RPMI8226 (cell line): ENCODE data around the gene OR8D2.

ENCODE experiments used
- DNase-seq: peaks from one replicate; pipeline ENCODE4 v3.0.0-alpha.2; 2015

Gene OR8D2, protein sequence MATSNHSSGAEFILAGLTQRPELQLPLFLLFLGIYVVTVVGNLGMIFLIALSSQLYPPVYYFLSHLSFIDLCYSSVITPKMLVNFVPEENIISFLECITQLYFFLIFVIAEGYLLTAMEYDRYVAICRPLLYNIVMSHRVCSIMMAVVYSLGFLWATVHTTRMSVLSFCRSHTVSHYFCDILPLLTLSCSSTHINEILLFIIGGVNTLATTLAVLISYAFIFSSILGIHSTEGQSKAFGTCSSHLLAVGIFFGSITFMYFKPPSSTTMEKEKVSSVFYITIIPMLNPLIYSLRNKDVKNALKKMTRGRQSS

DNA sequence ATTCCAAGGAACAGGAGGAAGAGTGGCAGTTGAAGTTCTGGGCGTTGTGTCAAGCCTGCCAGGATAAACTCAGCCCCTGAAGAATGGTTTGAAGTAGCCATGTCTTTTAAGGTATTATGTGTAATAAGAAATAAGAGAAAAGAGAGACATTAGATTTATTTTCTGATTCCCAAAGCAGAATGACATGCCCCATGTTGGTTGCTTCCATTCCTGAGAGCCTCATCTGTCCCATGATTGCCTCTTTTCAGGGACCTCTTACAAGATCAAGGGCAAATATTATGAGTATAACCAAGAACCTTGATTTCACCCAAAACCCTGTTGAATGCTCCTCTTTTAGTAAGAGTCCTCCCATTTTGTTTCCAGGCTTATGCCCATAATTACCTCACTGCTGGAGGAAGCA lies at the start of gene OR8D2:
TSS of gene OR8D2 (minus strand) at position 101 of the 400 bp plus-strand sequence. CDS start at position 101, 0 bp downstream.
- no peak for DNase-seq

DNA sequence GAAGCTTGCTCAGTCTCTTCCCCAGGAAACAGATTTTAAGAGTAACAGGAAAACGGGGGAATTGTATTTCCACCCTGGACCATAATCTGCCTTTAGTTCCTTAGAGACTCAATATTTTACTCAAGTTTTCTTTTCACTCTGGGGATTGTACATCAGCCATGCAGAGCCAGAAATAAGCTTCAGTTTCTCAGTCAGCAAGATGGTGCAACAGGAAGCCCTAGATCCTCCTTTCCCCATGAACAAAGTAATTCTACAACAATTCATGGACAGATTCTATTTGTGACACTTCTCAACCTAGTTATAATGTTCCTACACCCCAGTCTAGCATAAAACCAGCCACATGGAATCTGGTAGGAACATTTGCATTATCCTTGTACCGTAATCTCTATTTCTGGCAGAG lies 39.6 kb upstream of the OR8D2 start:
- DNase-seq, result no peak

DNA sequence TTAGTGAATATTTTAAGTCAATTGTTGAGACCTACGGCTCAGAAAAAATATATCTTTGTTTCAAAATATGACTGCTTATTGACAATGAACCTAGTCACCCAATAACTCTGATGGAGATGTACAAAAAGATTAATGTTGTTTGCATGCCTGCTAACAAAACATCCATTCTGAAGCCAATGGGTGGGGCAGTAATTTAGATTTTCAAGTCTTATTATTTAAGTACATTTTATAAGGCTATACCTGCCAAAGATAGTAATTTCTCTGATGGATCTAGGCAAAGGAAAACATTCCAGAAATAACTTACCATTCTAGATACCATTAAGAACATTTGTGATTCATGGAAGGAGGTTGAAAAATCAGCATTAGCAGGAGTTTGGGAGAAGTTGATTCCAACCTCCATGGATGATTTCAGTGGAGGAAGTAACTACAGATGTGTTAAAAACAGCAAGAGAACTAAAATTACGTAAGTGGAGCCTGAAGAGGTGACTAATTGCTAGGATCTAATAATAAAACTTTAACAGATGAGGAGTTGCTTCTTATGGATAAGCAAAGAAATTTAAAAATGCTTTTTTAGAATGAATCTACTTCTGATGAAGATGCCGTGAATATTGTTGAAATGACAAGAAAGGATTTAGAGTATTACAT lies 26.4 kb upstream of the OR8D2 start:
- no peak for DNase-seq

DNA sequence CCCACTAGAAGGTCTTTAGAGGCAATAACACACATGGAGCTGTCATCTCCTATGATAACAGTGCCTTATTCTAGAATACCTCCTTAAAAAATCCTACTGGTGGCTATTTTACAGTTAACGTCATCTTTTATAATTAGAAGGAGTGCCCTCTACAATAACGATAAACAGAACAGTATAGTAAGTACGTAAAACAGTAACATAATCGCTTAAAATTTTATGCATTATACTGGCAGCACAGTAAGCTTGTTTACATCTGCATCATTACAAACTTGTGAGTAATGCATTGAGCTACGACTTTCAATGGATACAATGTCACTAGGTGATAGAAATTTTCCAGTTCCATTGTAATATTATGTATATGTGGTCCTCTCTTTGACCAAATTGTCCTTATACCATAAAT lies 24.3 kb upstream of the OR8D2 start:
- DNase-seq, result no peak

DNA sequence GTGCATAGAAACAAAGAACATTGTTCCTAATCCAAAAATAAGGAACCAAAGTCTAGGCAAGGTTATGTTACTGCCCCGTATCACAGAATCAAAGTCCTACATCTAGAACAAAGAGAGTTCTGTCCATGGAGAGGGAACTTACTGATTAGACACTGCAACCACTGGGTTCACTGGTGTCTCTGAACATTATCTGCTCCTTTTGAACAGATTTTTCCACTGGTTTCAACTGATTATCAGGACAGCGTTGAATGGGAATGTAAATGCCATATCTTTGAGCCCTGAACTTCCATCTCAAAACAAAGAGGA lies 20.1 kb upstream of the OR8D2 start:
- DNase-seq, result no peak

DNA sequence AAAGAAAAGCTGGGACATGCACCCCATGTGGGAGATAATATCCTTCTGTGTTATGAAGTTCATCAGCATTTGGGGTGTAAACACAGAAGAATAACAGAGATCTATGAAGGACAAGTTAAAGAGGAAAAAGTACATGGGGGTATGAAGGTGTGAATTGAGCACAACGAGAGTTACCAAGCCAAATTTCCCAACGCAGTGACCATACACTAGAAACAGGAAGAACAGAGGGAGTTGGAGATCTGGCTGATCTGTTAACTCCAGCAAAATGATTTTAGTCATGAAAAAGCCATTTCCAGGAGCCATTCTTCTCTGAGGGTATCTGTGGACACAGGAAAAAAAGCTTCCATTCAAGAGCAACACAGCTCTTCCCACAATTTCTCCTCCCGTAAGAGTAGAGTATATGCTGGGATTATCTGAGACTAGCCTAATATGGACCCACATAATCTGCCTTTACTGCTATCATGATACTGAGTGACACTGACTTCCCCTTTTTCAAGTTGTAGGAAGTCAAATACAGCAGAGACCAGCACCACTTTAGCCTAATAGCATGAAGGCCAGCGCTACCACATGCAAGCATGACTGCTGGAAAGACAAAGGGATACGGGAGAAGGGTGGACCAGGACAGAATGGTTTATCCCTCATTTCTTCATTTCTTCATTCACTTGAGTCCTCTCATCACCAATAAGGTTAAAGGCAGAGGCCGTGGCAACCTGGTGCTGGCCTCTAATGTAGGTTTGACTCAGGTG lies 19.6 kb upstream of the OR8D2 start:
- DNase-seq, result no peak

DNA sequence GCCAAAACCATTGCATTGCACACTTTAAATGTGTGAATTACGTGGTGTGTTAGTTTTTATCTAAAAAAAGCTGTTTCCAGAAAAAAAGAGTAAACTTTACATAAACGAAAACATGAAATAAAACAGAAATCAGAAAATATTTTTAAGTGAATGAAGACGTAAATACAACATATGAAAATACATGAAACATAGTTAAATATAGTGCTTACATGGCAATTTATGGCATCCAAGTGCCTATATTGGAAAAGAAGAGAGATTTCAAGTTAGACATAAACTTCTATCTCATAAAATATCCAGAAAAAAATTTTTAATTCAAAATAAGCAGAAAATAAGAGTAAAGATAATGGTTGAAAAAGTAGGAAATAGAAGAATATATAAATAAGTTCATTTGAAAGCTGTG lies 11.9 kb upstream of the OR8D2 start:
- no peak for DNase-seq

DNA sequence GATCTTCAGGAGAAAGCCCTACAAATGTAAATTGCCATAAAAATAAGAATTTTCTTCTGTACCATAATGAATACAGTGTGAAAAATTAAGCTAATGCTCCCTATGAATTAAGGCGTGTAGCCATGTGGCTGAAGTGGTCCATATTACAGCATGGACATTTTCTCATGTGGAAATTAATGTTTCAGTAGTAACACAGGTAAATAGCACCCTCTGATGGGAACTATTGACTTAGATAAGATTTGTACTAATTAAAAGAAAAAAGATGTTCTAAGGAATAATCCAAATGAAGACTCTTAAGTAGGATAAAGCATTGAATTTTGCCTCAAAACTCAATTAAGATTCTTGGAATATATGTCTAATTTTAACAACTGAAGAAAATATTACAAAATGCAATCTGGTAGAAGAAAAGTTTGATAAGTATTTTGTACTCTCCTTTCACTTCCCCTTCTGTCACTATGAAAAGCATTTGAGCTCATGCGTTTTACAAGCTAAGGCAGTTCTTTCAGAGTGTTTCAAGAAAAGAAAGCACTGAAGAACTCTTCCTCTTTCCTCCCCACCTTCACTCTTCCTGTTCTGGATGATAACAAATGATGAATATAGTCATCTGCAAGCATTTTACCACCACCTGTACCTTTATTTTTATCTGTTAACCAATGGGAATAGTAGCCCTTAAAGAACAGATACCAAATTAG lies 9.9 kb upstream of the OR8D2 start:
- DNase-seq, result peak; percentile 4

DNA sequence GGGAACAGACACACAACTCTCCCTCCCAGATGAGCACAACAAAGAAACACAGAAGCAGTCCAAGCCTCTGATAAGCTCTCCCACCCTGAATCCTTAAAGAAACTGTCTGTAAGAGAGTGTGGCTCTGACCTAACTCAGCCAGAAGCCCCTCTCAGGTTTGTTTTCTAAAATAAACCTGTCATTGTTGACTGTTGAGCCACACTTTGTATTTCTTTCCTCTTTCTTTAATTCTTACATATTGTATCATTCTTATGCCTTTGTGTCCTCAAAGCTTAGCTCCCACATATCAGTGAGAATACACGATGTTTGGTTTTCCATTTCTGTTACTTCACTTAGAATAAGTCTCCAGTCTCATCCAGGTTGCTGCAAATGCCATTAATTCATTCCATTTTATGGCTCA lies 7.8 kb upstream of the OR8D2 start:
- no peak for DNase-seq

DNA sequence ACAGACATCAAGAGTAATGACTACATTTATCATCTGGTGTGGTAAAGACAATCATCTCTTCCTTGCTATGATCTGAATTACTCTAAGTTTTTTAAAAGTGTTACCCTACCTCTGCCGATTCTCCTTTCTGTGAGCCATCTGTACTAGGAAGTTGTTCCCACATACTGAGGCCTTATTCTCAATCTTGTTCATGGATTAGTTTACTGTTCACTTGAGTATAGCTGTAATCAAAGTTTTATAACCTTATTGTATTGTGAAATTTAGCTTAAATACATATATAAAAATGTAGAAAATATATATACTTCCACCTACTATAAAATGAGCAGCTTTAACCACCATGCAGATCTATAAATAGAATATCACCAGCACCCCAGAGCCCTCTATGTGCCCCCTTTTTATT lies 2.4 kb upstream of the OR8D2 start:
- DNase-seq, result no peak

DNA sequence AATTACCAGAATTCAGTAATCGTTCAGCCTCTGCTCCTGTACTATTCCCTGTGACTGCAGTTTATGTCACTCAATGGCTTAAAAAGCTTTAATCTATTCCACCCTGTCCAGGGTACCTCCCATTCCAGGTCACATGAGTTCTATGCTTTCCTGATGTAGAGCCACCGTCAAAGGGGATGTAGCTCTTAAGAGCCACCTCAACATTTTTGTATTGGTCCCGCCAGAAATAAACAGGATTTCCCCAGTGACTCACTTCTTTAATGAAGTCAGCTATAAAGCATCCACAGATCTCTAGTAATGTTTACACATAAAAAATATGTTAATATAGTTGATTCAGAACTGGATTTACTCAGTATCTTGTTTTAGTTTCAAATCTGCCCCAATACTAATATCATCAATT lies 4.9 kb downstream of the OR8D2 start:
- no peak for DNase-seq

DNA sequence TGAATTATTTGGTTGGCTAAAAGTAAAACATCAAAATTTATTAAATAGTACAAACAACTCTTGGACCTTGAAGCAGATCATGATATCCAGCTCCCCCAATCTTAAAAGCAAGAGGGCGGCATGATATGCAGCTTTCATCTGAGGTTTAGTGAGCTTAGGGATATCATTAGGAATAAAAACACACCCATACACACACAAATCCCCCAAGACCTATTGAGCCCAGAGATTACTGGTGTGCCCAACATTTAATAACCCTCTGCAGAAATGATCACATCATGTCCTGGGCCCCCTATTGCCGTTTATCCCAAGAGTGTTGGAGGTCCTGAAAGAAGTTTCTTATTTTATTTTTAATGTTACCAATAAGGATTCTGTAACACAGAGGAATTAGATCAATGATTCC lies 6.1 kb downstream of the OR8D2 start, which contains the start of gene OR8D1:
TSS of gene OR8D1 (minus strand) at position 101 of the 400 bp plus-strand sequence. CDS start 3,183 bp downstream, outside the sequence.
- no peak for DNase-seq

DNA sequence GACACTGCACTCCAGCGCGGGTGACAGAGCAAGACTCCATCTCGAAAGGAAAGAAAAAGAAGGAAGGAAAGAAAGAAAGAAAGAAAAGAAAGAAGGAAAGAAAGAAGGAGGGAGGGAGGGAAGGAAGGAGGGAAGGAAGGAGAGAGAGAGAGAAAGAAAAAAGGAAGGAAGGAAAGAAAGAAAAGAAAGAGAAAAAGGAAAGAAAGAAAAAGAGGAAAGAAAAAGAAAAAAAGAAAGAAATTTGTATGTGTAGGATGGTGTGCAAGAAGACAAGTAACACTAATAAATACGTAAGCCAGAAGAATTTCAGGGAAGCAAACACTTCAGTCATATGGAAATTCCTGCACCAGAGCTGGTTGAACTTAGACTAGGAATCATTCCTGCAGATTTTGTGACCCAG lies 6.9 kb downstream of the OR8D2 start:
- no peak for DNase-seq

DNA sequence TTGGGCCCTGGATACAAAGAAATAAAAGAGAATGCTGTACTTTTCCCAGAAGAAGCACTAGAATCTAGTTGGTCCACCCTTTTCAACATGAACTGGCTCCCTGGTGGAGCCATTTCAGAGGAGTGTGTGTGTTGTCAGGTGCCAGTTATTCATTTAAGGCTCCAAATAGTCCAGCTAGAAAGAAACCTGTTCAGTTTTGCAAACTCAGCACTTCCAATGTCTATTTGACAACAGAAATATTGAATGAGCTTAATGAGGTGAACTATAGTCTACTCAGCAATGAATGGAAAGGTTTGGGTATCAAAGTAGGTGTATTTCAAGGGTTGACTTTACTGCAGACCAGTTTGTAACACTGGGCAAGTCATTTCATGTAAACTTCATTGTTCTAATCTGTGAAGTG lies 8.3 kb downstream of the OR8D2 start:
- no peak for DNase-seq

DNA sequence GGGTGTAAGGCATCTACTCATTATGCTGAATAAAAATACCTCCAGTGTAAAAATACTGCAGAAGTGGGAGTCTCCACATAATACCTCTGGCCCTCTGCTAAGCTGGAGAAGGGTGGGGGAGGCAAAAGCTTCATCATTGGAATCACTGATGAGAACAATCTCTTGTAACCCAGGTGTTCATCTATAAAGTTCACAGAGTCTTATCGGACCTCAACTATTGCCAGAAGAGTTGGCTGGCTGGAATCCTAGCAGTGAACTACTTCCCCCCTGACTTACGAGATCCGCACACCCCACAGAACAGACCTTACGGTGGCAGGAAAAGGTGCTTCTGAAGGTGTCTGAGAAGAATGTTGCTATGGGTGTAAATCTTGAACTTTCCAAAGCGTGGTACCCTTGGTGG lies 8.7 kb downstream of the OR8D2 start:
- DNase-seq, result no peak

DNA sequence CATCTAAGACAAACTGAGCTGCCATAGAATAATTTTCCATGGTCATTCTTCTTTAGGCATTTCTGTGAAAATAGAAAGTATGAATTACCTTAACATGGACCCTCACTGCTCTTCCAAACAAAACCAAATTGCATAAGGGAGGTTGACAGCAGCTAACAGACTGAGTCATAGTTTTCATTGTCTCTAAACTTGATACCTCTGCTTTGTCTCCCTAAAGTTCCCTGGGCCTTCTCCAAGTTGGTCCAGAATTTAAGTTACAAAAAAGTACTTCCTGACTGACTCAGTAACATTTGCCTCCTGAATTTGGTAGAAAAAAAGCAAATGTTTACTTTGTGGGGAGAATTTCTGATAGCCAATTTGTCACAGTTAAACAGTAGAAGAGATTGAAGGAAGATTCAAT lies 9.3 kb downstream of the OR8D2 start:
- DNase-seq, result no peak

DNA sequence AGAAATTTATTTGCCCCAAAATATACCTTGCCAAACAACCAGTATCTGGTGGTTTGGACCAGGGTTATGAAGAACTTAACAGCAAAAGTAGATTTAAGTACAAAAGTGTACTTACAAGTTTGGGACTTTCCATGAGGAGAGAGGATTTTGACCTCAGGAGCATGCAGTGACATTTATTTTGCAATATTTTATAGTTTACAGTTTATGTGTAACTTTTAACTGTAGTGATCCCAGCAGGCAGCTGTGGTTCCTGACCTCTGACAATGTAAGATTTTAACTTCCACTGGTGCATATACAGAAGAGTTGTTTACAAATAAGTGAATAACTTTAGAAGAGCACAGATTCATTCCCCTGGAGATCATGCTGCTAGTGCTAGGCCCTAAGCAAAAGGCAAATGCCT lies 12.9 kb downstream of the OR8D2 start:
- no peak for DNase-seq

DNA sequence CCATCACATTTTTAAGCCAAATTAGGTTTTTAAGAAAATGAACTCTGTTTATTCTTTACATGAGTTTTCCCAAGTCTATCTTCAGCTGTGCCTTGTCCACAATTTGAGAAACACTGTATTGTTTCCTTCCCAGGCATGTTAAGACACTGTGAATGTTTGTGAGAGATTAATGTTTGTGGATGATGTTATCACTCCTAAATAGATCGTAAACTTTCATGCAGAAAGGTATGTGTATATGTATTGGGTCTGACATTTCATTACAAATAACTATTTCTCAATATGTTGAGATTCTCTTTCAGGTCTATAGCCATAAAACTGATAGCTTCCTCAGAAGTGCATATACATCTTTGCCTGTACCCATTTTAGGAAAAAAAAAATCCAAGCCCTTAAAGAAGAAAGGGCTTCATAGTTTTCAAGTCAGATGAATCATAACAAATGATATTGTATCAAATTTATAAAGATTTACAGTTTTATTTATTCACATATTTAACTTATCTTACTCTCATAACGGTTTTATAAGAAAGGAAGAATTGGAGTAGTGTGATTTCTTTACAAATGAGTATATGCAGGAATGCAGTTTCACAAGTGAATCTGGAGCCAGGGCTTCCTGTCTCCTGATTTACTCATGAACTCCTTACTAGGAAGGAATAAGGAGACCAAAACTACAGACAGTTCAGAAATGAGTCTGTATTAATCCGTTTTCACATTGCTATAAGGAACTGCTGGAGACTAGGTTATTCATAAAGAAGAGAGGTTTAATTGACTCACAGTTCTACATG lies 17.5 kb downstream of the OR8D2 start:
- DNase-seq, result no peak

DNA sequence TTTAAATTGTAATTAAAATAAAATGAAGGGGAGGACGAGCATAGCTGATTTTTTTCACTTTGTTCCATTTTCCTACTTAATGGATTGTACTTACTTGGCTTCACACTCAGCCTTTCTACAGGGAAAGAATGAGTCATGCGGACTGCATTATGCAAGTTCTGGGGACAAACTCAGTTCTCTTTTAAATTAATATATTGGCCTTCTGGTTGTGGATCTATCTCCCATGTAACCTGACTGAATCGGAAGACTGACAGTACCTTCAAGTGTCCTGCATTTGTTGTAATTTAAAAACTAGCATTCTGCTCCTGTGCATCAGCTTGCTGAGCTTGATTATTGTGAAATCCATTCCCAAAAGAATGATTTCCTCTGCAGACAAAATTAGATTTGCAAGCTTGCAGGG lies 18.4 kb downstream of the OR8D2 start:
- DNase-seq, result no peak

DNA sequence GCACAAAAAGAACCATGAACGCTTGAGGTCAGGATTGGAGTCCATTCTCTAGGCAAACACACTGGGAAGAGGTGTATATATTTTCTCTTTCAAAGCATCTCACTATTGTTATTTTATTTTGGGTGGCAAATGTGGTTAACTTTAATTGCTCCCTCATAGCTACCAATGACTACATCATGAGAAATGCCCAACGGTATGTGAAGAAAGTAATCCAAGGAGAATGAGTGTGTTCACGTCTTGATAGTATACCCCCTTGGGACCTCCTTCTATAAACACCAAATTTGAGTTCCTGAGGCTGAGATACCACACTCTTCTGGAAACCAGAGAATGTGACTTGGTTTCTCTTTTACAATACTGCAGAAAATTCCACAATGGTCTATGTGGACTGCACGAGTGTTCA lies 22.1 kb downstream of the OR8D2 start:
- DNase-seq, result no peak

DNA sequence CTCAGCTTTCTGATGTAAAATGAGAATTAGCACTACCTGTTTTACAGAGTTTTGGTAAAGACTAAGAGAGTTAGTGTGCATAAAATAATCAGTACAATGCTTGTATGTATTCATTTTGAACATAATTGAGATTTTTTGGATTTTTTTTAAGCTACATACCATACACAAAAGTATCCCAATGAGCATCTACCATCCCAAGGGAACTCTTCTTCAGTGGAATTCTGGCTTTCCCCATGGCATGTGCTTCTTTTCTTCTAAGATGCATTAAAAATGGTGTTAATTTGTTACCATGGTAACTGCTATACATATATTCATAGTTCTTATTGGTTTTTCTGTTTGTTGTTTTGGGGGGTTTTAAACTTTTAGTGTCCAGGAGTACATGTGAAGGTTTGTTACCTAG lies 24.0 kb downstream of the OR8D2 start:
- DNase-seq, result no peak

DNA sequence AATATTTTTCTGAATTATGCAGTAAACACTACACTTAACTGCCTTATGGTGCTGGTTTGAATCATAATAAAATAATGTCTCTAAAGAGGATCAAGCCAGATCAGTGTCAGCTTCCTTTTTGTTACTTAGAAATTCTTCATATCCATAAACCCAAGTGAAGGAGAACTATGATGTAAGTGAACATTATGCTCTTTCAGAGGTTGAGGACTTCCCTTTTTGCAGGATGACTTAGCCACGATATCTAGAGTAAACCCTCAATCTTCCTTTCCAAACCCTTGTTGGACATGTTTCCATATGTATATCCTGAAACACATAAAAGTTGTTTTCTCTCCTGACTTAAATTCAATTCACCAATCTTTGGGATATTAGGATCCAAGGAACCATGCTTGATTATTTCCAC lies 25.3 kb downstream of the OR8D2 start:
- no peak for DNase-seq
